Renal cortical epithelial cell (primary cell): ENCODE results near the gene NUP50. TPM values are rescaled to one million over a fixed set of nuclear protein-coding genes. Genes with fewer than 3 reads are reported as not detected.

Experiments
- DNase-seq: peaks from one replicate; pipeline ENCODE4 v3.0.0-alpha.2; 2011; ENCODE audit warnings: low read depth
- total RNA-seq: library from RNA; depleted of rRNA; stranded (reverse); fragments of >200 nt; gene quantifications from 2 replicates; pipeline ENCODE4 v1.2.3, GENCODE V29; 2014

Gene NUP50
- 40.3 and 47.4 TPM in 2 replicates for total RNA-seq

GRCh38 chr22:45163451-45164269 is at the start of gene NUP50:
NUP50 (plus strand) TSS chr22:45163925; CDS start chr22:45168178, 4,253 bp downstream.
- peak; percentile 85 for DNase-seq

- no peak for DNase-seq
These were observed 43.3 kb upstream of the NUP50 start for GRCh38 chr22:45120440-45120839.

GRCh38 chr22:45120931-45121330 is 42.8 kb upstream of the NUP50 start:
- no peak for DNase-seq

- DNase-seq: no peak
These were observed 39.4 kb upstream of the NUP50 start for GRCh38 chr22:45124176-45124847.

GRCh38 chr22:45125188-45125587 is 38.5 kb upstream of the NUP50 start:
- DNase-seq: peak; percentile 14

- peak; percentile 42 for DNase-seq
These were observed 35.9 kb upstream of the NUP50 start for GRCh38 chr22:45127866-45128265.

- no peak for DNase-seq
These were observed 33.8 kb upstream of the NUP50 start for GRCh38 chr22:45129703-45130524.

- DNase-seq: no peak
These were observed 32.8 kb upstream of the NUP50 start for GRCh38 chr22:45130891-45131290.

- DNase-seq: no peak
These were observed 32.0 kb upstream of the NUP50 start for GRCh38 chr22:45131749-45132148.

- no peak for DNase-seq
These were observed 29.4 kb upstream of the NUP50 start for GRCh38 chr22:45134313-45134712.

- no peak for DNase-seq
These were observed 27.1 kb upstream of the NUP50 start for GRCh38 chr22:45136594-45136993.

- no peak for DNase-seq
These were observed 24.0 kb upstream of the NUP50 start for GRCh38 chr22:45139693-45140092.

GRCh38 chr22:45142376-45142775 is 21.3 kb upstream of the NUP50 start:
- DNase-seq: no peak

GRCh38 chr22:45144916-45145315 is 18.8 kb upstream of the NUP50 start:
- no peak for DNase-seq

GRCh38 chr22:45149671-45150070 is 14.1 kb upstream of the NUP50 start:
- DNase-seq: no peak

- DNase-seq: no peak
These were observed 13.6 kb upstream of the NUP50 start for GRCh38 chr22:45150139-45150538.

GRCh38 chr22:45151503-45151902 is 12.2 kb upstream of the NUP50 start:
- DNase-seq: no peak

GRCh38 chr22:45154383-45154782 is 9.3 kb upstream of the NUP50 start:
- DNase-seq: no peak

GRCh38 chr22:45155050-45155840 is 8.5 kb upstream of the NUP50 start:
- peak; percentile 30 for DNase-seq

GRCh38 chr22:45157907-45158306 is 5.8 kb upstream of the NUP50 start:
- no peak for DNase-seq

GRCh38 chr22:45159652-45160462 is 3.9 kb upstream of the NUP50 start:
- peak; percentile 42 for DNase-seq
